Naive B cell (primary cell): ENCODE measurements around the gene CBX5. TPM values are rescaled to one million over a fixed set of nuclear protein-coding genes. Genes with fewer than 3 reads are reported as not detected.
A peak's percentile ranks its signal among the peaks of the same experiment; 100 is the strongest.
"Not testable (repeated sequence)": the region's sequence is repeated elsewhere in the genome, so short reads cannot be mapped to it uniquely, and the experiment has no call there.

ENCODE experiments used
- ATAC-seq, 2 donors: fragments of 150-1000 bp; cut with Tn5 transposase; 2 replicates each; pipeline ENCODE4 v1.10.0; 2021; ENCODE audit warnings: low read depth in 2 of 2, mild to moderate bottlenecking in 2 of 2, moderate library complexity in 2 of 2
- DNase-seq: peaks from one replicate; pipeline ENCODE4 v3.0.0; 2022
- H3K27ac Mint-ChIP-seq, 6 donors: one replicate each; pipeline ENCODE4 v1.8.0; 2020 to 2022; ENCODE audit warnings: mild to moderate bottlenecking in 6 of 6, mixed read lengths in 6 of 6, moderate library complexity in 5 of 6, inconsistent platforms in 2 of 6
- H3K27me3 Mint-ChIP-seq, 3 donors: one replicate each; pipeline ENCODE4 v1.8.0; 2021 to 2022; ENCODE audit warnings: mixed read lengths in 3 of 3, mild to moderate bottlenecking in 1 of 3
- H3K36me3 Mint-ChIP-seq, 2 donors: one replicate each; pipeline ENCODE4 v1.8.0; 2020 to 2022; ENCODE audit warnings: mixed read lengths in 2 of 2, inconsistent platforms in 1 of 2, mild to moderate bottlenecking in 1 of 2
- H3K4me1 Mint-ChIP-seq, 3 donors: one replicate each; pipeline ENCODE4 v1.8.0; 2020 to 2022; ENCODE audit warnings: mixed read lengths in 3 of 3, inconsistent platforms in 1 of 3, mild to moderate bottlenecking in 1 of 3, moderate library complexity in 1 of 3
- H3K4me3 Mint-ChIP-seq, 8 donors: one replicate each; pipeline ENCODE4 v1.8.0; 2020 to 2022; ENCODE audit warnings: mild to moderate bottlenecking in 8 of 8, mixed read lengths in 8 of 8, moderate library complexity in 8 of 8, inconsistent platforms in 2 of 8
- H3K9me3 Mint-ChIP-seq, 7 donors: one replicate each; pipeline ENCODE4 v1.8.0; 2020 to 2022; ENCODE audit warnings: mixed read lengths in 7 of 7, mild to moderate bottlenecking in 5 of 7, inconsistent platforms in 2 of 7, moderate library complexity in 1 of 7
- polyA plus RNA-seq, 6 donors: library from polyadenylated mRNA; unstranded; fragments of 300-500 nt; fragmentation: Illumina TruSeq; gene quantifications; one replicate each; pipeline ENCODE4 v1.2.3, GENCODE V29; 2021; ENCODE audit warnings: low read depth in 6 of 6

The CBX5 gene
- 10 to 100 TPM; 12.3 to 31.8 (median 24.1) TPM for polyA plus RNA-seq

- no peaks in the 10 kb centered on the region for H3K27me3 Mint-ChIP-seq
- no peaks in the 10 kb centered on the region for H3K9me3 Mint-ChIP-seq
- no peak within 1 kb of the TSS for H3K4me3 Mint-ChIP-seq
- peak; percentile 99 for DNase-seq
- peaks cover 14 to 20% of the 10 kb centered on the region in 2 donors for H3K36me3 Mint-ChIP-seq
- H3K4me1 Mint-ChIP-seq = peaks cover 21 to 55% (median 24%) of the 10 kb centered on the region in 3 donors
- ATAC-seq = peak; percentile 67 to 70
- H3K27ac Mint-ChIP-seq = no peak within 1 kb of the TSS
Measured at GRCh38 chr12:54279632-54280467, at the start of gene CBX5. Gene CBX5 (minus strand): TSS chr12:54280122. CDS start chr12:54257650, 22,472 bp downstream.

GRCh38 chr12:54328595-54329337, 48.8 kb upstream of the CBX5 start:
- H3K4me3 Mint-ChIP-seq = peak overlapping the region in 1 of 8 donors; percentile 74
- H3K27me3 Mint-ChIP-seq = no peaks in the 10 kb centered on the region
- DNase-seq (no peak), ATAC-seq (no peak)
- no peaks in the 10 kb centered on the region for H3K36me3 Mint-ChIP-seq
- no peaks in the 10 kb centered on the region for H3K9me3 Mint-ChIP-seq
- peak overlapping the region in 1 of 6 donors; percentile 24 for H3K27ac Mint-ChIP-seq
- H3K4me1 Mint-ChIP-seq = peaks cover 28 to 46% (median 35%) of the 10 kb centered on the region in 3 donors

GRCh38 chr12:54325442-54326109, 45.7 kb upstream of the CBX5 start:
- H3K36me3 Mint-ChIP-seq = not testable (repeated sequence)
- peaks cover 26 to 38% (median 31%) of the 10 kb centered on the region in 3 donors for H3K4me1 Mint-ChIP-seq

GRCh38 chr12:54324617-54325441, 44.9 kb upstream of the CBX5 start, which contains the start of gene COPZ1:
Gene COPZ1 (plus strand): TSS chr12:54325131. CDS start chr12:54325164, 33 bp downstream.
- H3K36me3 Mint-ChIP-seq = no peaks in the 10 kb centered on the region
- H3K27ac Mint-ChIP-seq = peak within 1 kb of the TSS; percentile 97 to 99 (median 98)
- no peaks in the 10 kb centered on the region for H3K27me3 Mint-ChIP-seq
- H3K9me3 Mint-ChIP-seq = no peaks in the 10 kb centered on the region
- ATAC-seq (peak; percentile 94 to 96), DNase-seq (peak; percentile 93)
- H3K4me3 Mint-ChIP-seq = peak within 1 kb of the TSS; percentile 94 to 100 (median 98)
- peaks cover 19 to 32% (median 24%) of the 10 kb centered on the region in 3 donors for H3K4me1 Mint-ChIP-seq

More at GRCh38 chr12:54325442-54326109, 45.7 kb upstream of the CBX5 start:
- Mint-ChIP-seq H3K4me3 (peak overlapping the region; percentile 94 to 100 (median 98)), H3K27ac (peak overlapping the region; percentile 97 to 99 (median 98))
- H3K27me3 Mint-ChIP-seq, DNase-seq, ATAC-seq, H3K9me3 Mint-ChIP-seq: not testable (repeated sequence)

GRCh38 chr12:54321363-54321762, 41.4 kb upstream of the CBX5 start:
- Mint-ChIP-seq H3K4me1 (peaks cover 12 to 23% (median 20%) of the 10 kb centered on the region in 3 donors), H3K36me3 (no peaks in the 10 kb centered on the region), H3K4me3 (no peak overlapping the region), H3K27me3 (no peaks in the 10 kb centered on the region), H3K27ac (no peak overlapping the region), H3K9me3 (no peaks in the 10 kb centered on the region)
- no peak for DNase-seq
- no peak for ATAC-seq

- not testable (repeated sequence) for DNase-seq, ATAC-seq, H3K27ac Mint-ChIP-seq, H3K36me3 Mint-ChIP-seq, H3K9me3 Mint-ChIP-seq, H3K4me1 Mint-ChIP-seq
- Mint-ChIP-seq H3K27me3 (peaks cover 0 to 12% (median 0%) of the 10 kb centered on the region in 3 donors), H3K4me3 (peak overlapping the region in 1 of 8 donors; percentile 25)
Measured at GRCh38 chr12:54312309-54312708, 32.4 kb upstream of the CBX5 start.

- Mint-ChIP-seq H3K36me3 (no peaks in the 10 kb centered on the region), H3K27ac (no peak overlapping the region), H3K4me1 (peaks cover 0 to 10% (median 3%) of the 10 kb centered on the region in 3 donors), H3K9me3 (no peaks in the 10 kb centered on the region), H3K4me3 (no peak overlapping the region), H3K27me3 (peaks cover 0 to 15% (median 5%) of the 10 kb centered on the region in 3 donors)
- no peak for DNase-seq
- no peak for ATAC-seq
Measured at GRCh38 chr12:54311051-54311450, 31.1 kb upstream of the CBX5 start.

GRCh38 chr12:54306925-54307741, 27.2 kb upstream of the CBX5 start:
- Mint-ChIP-seq H3K4me3 (no peak overlapping the region), H3K4me1 (peaks cover 21 to 40% (median 23%) of the 10 kb centered on the region in 3 donors), H3K27me3 (peaks cover 11 to 22% (median 17%) of the 10 kb centered on the region in 3 donors), H3K36me3 (no peaks in the 10 kb centered on the region), H3K27ac (peak overlapping the region in 4 of 6 donors; percentile 4 to 62 (median 32)), H3K9me3 (no peaks in the 10 kb centered on the region)
- ATAC-seq (no peak), DNase-seq (no peak)

GRCh38 chr12:54304187-54304810, 24.4 kb upstream of the CBX5 start:
- DNase-seq = no peak
- peak overlapping the region in 7 of 8 donors; percentile 59 to 88 (median 71) for H3K4me3 Mint-ChIP-seq
- no peaks in the 10 kb centered on the region for H3K9me3 Mint-ChIP-seq
- H3K27ac Mint-ChIP-seq = peak overlapping the region in 2 of 6 donors; percentile 13 to 28
- H3K4me1 Mint-ChIP-seq = peaks cover 37 to 62% (median 41%) of the 10 kb centered on the region in 3 donors
- peaks cover 26 to 46% (median 39%) of the 10 kb centered on the region in 3 donors for H3K27me3 Mint-ChIP-seq
- ATAC-seq = peak; percentile 65 to 69
- no peaks in the 10 kb centered on the region for H3K36me3 Mint-ChIP-seq

GRCh38 chr12:54303640-54304039, 23.7 kb upstream of the CBX5 start:
- ATAC-seq (no peak), DNase-seq (no peak)
- peak overlapping the region in 5 of 8 donors; percentile 64 to 88 (median 71) for H3K4me3 Mint-ChIP-seq
- H3K4me1 Mint-ChIP-seq = peaks cover 37 to 62% (median 41%) of the 10 kb centered on the region in 3 donors
- peak overlapping the region in 1 of 6 donors; percentile 13 for H3K27ac Mint-ChIP-seq
- no peaks in the 10 kb centered on the region for H3K9me3 Mint-ChIP-seq
- peaks cover 31 to 52% (median 45%) of the 10 kb centered on the region in 3 donors for H3K27me3 Mint-ChIP-seq
- no peaks in the 10 kb centered on the region for H3K36me3 Mint-ChIP-seq

- no peak for DNase-seq
- H3K27ac Mint-ChIP-seq = no peak overlapping the region
- H3K9me3 Mint-ChIP-seq = no peaks in the 10 kb centered on the region
- peak overlapping the region in 3 of 8 donors; percentile 56 to 83 (median 58) for H3K4me3 Mint-ChIP-seq
- no peaks in the 10 kb centered on the region for H3K36me3 Mint-ChIP-seq
- peaks cover 36 to 55% (median 43%) of the 10 kb centered on the region in 3 donors for H3K27me3 Mint-ChIP-seq
- ATAC-seq = no peak
- peaks cover 39 to 59% (median 47%) of the 10 kb centered on the region in 3 donors for H3K4me1 Mint-ChIP-seq
Measured at GRCh38 chr12:54301428-54302048, 21.6 kb upstream of the CBX5 start.
